ENCODE measurements around the gene TP53TG5.

TP53TG5 gene

DNA sequence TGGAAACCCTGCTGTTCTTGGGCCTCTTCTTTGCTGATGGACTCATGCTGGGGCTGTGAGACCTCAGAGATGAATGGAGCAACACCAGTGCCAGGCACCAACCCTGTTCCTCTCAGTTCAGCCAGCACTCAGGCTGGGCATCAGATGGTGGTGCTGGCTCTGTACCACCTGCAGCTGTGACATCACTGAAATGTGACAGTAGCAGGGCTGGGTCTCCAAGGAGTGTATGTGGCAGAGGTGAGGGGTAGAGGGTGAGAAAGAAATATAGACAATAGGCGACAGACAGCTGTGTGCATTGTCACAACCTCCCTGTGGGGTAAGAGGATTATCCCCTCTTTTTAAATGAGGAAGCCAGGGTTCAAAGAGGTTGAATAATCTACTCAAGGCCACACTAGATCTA lies at the start of gene TP53TG5:
Gene TP53TG5, minus strand, starts transcription at position 135 of the 400 bp plus-strand sequence. Its CDS starts 89 bp downstream, at position 46.
- TF ChIP-seq EZH2phosphoT487 (IDR thresholded peaks at IDR 0.05; ENCODE audit: low read depth) = no peak
- no peak for TF ChIP-seq CTCF (IDR thresholded peaks at IDR 0.05; ENCODE audit: low read depth, low read length)
- no peak within 1 kb of the TSS for H3K9ac ChIP-seq (ENCODE audit: low read length)
- peaks cover 9% of the 10 kb centered on the region for H3K36me3 ChIP-seq (replicated peaks; ENCODE audit: low read depth, low read length)
- no peak within 1 kb of the TSS for H3K27ac ChIP-seq (ENCODE audit: low read length)
- H3K79me2 ChIP-seq (ENCODE audit: low read length) = no peaks in the 10 kb centered on the region
- no peaks in the 10 kb centered on the region for H4K20me1 ChIP-seq (ENCODE audit: insufficient read depth, low read length)
- no peak within 1 kb of the TSS for H2AFZ ChIP-seq (ENCODE audit: low read depth, low read length)
- H3K9me3 ChIP-seq (ENCODE audit: insufficient read depth, low read length) = no peaks in the 10 kb centered on the region
- no peak within 1 kb of the TSS for H3K4me2 ChIP-seq (ENCODE audit: low read length)
- no peak within 1 kb of the TSS for H3K4me3 ChIP-seq (ENCODE audit: low read length)
- no peaks in the 10 kb centered on the region for H3K27me3 ChIP-seq (ENCODE audit: low read depth, low read length)
- peaks cover 6% of the 10 kb centered on the region; the same call in 1 of the 2 replicates for H3K4me1 ChIP-seq (ENCODE audit: low read length)

DNA sequence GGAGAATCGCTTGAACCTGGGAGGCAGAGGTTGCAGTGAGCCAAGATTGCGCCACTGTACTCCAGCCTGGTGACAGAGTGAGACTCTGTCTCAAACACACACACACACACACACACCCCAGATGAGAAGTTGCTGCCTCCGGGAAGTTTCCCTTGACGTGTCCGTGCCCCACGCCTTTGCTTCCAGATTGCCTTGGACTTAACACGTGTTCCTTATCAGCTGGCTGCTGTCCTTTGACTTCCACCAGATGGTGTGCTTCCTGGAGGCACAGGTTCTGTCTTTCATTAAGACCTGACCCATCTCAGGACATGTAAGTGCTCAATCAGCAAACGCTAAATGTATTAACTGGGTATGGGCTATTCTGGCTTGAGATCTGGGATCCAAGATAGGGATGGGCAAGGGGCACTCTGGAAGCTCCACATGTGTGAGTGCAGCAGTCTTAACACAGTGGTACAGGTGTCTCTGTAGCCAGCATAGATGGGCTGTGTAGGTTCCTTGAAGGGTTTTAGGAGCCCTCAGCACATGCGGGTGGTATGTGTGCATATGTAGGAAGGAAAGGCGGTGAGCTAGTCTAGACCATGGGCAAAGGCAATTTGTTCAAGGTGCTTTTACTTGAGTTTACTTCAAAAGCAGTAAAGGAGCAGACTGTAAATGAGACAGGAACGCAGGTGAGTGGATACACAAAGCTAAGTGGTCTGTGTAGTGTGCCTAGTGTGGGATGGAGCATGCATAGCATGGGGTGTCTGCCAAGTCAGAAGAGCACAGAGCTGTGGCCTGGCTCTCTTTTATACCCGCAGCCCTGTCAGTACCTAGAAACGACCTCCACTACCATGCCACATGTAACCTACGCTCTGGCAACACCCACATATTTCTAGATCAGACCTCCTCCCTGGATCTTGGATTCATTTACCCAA lies 49.4 kb upstream of the TP53TG5 start:
- no peak overlapping the region for H2AFZ ChIP-seq (ENCODE audit: low read depth, low read length)
- no peaks in the 10 kb centered on the region for H3K9me3 ChIP-seq (ENCODE audit: insufficient read depth, low read length)
- peaks cover 14% of the 10 kb centered on the region for H3K4me1 ChIP-seq (ENCODE audit: low read length)
- no peak overlapping the region for H3K27ac ChIP-seq (ENCODE audit: low read length)
- H3K79me2 ChIP-seq (ENCODE audit: low read length) = no peaks in the 10 kb centered on the region
- no peaks in the 10 kb centered on the region for H4K20me1 ChIP-seq (ENCODE audit: insufficient read depth, low read length)
- H3K4me3 ChIP-seq (ENCODE audit: low read length) = no peak overlapping the region
- no peak overlapping the region for H3K4me2 ChIP-seq (ENCODE audit: low read length)
- H3K36me3 ChIP-seq (replicated peaks; ENCODE audit: low read depth, low read length) = peaks cover 34% of the 10 kb centered on the region
- H3K27me3 ChIP-seq (ENCODE audit: low read depth, low read length) = no peaks in the 10 kb centered on the region
- no peak overlapping the region for H3K9ac ChIP-seq (ENCODE audit: low read length)
- TF ChIP-seq CTCF (IDR thresholded peaks at IDR 0.05; ENCODE audit: low read depth, low read length) = no peak

GRCh38 chr20:45426320-45427016 lies 48.3 kb upstream of the TP53TG5 start:
- no peaks in the 10 kb centered on the region for H4K20me1 ChIP-seq (ENCODE audit: insufficient read depth, low read length)
- H3K9ac ChIP-seq (ENCODE audit: low read length) = no peak overlapping the region
- no peak overlapping the region for H3K4me2 ChIP-seq (ENCODE audit: low read length)
- H3K9me3 ChIP-seq (ENCODE audit: insufficient read depth, low read length) = no peaks in the 10 kb centered on the region
- peaks cover 4% of the 10 kb centered on the region for H3K4me1 ChIP-seq (ENCODE audit: low read length)
- no peaks in the 10 kb centered on the region for H3K27me3 ChIP-seq (ENCODE audit: low read depth, low read length)
- peaks cover 35% of the 10 kb centered on the region for H3K36me3 ChIP-seq (replicated peaks; ENCODE audit: low read depth, low read length)
- no peak overlapping the region for H3K4me3 ChIP-seq (ENCODE audit: low read length)
- H2AFZ ChIP-seq (ENCODE audit: low read depth, low read length) = no peak overlapping the region
- no peak for TF ChIP-seq EZH2phosphoT487 (IDR thresholded peaks at IDR 0.05; ENCODE audit: low read depth)
- no peak for TF ChIP-seq CTCF (IDR thresholded peaks at IDR 0.05; ENCODE audit: low read depth, low read length)
- no peak overlapping the region for H3K27ac ChIP-seq (ENCODE audit: low read length)
- H3K79me2 ChIP-seq (ENCODE audit: low read length) = no peaks in the 10 kb centered on the region

DNA sequence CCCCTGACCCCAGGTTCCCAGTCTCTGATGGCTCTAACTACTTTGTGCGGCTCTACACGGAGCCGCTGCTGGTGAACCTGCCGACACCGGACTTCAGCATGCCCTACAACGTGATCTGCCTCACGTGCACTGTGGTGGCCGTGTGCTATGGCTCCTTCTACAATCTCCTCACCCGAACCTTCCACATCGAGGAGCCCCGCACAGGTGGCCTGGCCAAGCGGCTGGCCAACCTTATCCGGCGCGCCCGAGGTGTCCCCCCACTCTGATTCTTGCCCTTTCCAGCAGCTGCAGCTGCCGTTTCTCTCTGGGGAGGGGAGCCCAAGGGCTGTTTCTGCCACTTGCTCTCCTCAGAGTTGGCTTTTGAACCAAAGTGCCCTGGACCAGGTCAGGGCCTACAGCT lies 47.4 kb upstream of the TP53TG5 start:
- no peaks in the 10 kb centered on the region for H3K9me3 ChIP-seq (ENCODE audit: insufficient read depth, low read length)
- no peaks in the 10 kb centered on the region for H4K20me1 ChIP-seq (ENCODE audit: insufficient read depth, low read length)
- no peak overlapping the region for H3K4me2 ChIP-seq (ENCODE audit: low read length)
- no peaks in the 10 kb centered on the region for H3K79me2 ChIP-seq (ENCODE audit: low read length)
- no peak overlapping the region for H3K27ac ChIP-seq (ENCODE audit: low read length)
- H2AFZ ChIP-seq (ENCODE audit: low read depth, low read length) = no peak overlapping the region
- no peaks in the 10 kb centered on the region for H3K4me1 ChIP-seq (ENCODE audit: low read length)
- H3K4me3 ChIP-seq (ENCODE audit: low read length) = no peak overlapping the region
- H3K27me3 ChIP-seq (ENCODE audit: low read depth, low read length) = no peaks in the 10 kb centered on the region
- TF ChIP-seq CTCF (IDR thresholded peaks at IDR 0.05; ENCODE audit: low read depth, low read length) (no peak), EZH2phosphoT487 (IDR thresholded peaks at IDR 0.05; ENCODE audit: low read depth) (no peak)
- H3K9ac ChIP-seq (ENCODE audit: low read length) = no peak overlapping the region
- H3K36me3 ChIP-seq (replicated peaks; ENCODE audit: low read depth, low read length) = peaks cover 43% of the 10 kb centered on the region
